DND-41 (cell line): Measurements from ENCODE around the gene CCDC102A.

Source experiments
- ATAC-seq: fragments of 200-7000 bp; cut with Tn5 transposase; 3 replicates; pipeline ENCODE4 v1.9.1; 2021; ENCODE audit warnings: low read depth; ENCODE audit not compliant: insufficient read depth
- DNase-seq: peaks from one replicate; pipeline ENCODE4 v3.0.0-alpha.2; 2020
- H2AFZ ChIP-seq: 2 replicates; pipeline ENCODE4 v1.6.0; 2012; ENCODE audit warnings: low read depth, low read length
- H3K27ac ChIP-seq: 2 replicates; pipeline ENCODE4 v1.5.1; 2012; ENCODE audit warnings: low read length, inconsistent platforms
- H3K27me3 ChIP-seq: fragments of 200-600 bp; sonication (generic); 2 replicates; pipeline ENCODE4 v1.6.0; 2012; ENCODE audit warnings: low read length, mild to moderate bottlenecking, inconsistent platforms; ENCODE audit not compliant: insufficient read depth, poor library complexity
- H3K36me3 ChIP-seq: 2 replicates; pipeline ENCODE4 v1.5.1; 2012; ENCODE audit warnings: low read length, inconsistent platforms; ENCODE audit not compliant: insufficient read depth
- H3K4me1 ChIP-seq: 2 replicates; pipeline ENCODE4 v1.5.1; 2012; ENCODE audit warnings: mild to moderate bottlenecking, low read length; ENCODE audit not compliant: insufficient read depth
- H3K4me2 ChIP-seq: 2 replicates; pipeline ENCODE4 v1.6.0; 2012; ENCODE audit warnings: mild to moderate bottlenecking, moderate library complexity, low read length, inconsistent platforms; ENCODE audit not compliant: insufficient read depth
- H3K4me3 ChIP-seq, 2 experiments: fragments of 200-600 bp in 1 of 2; shearing (Covaris generic) in 1 of 2; 2 replicates each; pipeline ENCODE4 v1.5.1; 2012 to 2016; ENCODE audit warnings: inconsistent platforms in 2 of 2, low read length in 2 of 2, mild to moderate bottlenecking in 2 of 2, low read depth in 1 of 2, moderate library complexity in 1 of 2
- H3K79me2 ChIP-seq: 2 replicates; pipeline ENCODE4 v1.6.0; 2012; ENCODE audit warnings: low read length, inconsistent platforms; ENCODE audit not compliant: insufficient read depth
- H3K9ac ChIP-seq: 2 replicates; pipeline ENCODE4 v1.6.0; 2012; ENCODE audit warnings: low read depth, mild to moderate bottlenecking, inconsistent platforms, low read length, moderate library complexity
- H3K9me3 ChIP-seq: 2 replicates; pipeline ENCODE4 v1.5.1; 2012; ENCODE audit warnings: low read length, moderate library complexity, mild to moderate bottlenecking, inconsistent platforms; ENCODE audit not compliant: insufficient read depth, severe bottlenecking
- H4K20me1 ChIP-seq: 2 replicates; pipeline ENCODE4 v1.6.0; 2012; ENCODE audit warnings: low read length; ENCODE audit not compliant: insufficient read depth
- EZH2 ChIP-seq: IDR thresholded peaks from 3 replicates; pipeline ENCODE4 v1.6.1; 2012; ENCODE audit warnings: borderline replicate concordance, low read depth, mild to moderate bottlenecking, moderate library complexity, low read length, inconsistent platforms; ENCODE audit not compliant: severe bottlenecking
- TF ChIP-seq, protein P1 (sequence below): IDR thresholded peaks from 2 replicates; pipeline ENCODE4 v1.5.1; 2012; ENCODE audit warnings: borderline replicate concordance, low read length, moderate library complexity, mild to moderate bottlenecking; ENCODE audit not compliant: poor library complexity, severe bottlenecking; ENCODE audit errors: extremely low read depth

CCDC102A gene

DNA sequence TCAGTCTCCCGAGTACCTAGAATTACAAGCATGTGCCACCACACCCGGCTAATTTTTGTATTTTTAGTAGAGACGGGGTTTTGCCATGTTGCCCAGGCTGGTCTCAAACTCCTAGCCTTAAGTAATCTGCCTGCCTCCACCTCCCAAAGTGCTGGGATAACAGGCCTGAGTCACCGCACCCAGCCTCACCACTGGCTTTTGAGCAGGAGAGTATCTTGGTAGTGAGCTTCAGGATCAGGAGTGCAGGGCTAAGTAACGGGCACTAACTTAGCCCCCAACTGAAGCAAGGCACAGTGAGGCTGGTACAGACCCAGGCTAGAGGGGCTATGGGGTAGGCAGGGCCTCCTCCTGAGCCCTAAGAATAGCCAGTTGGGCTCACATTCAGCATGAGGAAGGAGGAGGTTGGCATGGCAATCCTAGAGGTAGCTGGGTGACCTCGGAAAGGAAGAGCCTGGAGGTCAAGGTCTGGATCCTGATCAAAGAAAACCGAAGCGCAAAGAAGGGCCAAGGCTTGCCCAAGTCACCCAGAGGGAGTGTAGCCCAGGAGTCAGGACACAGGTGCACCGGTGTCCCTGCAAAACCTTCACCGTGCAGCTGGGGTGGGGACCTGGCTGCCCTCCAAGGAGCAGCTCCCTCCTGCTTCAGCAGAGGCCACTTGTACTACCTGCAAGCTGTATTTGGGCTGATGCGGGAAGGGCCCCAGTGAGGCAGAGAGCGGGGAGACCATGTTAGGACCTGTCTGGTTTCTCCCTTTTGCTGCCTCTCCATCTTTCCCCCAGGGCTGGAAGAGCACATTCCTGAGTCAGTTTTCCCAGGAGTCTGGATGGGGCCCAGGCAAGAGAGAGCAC lies 4.8 kb upstream of the CCDC102A start:
- no peaks in the 10 kb centered on the region for H4K20me1 ChIP-seq
- TF ChIP-seq, protein P1, sequence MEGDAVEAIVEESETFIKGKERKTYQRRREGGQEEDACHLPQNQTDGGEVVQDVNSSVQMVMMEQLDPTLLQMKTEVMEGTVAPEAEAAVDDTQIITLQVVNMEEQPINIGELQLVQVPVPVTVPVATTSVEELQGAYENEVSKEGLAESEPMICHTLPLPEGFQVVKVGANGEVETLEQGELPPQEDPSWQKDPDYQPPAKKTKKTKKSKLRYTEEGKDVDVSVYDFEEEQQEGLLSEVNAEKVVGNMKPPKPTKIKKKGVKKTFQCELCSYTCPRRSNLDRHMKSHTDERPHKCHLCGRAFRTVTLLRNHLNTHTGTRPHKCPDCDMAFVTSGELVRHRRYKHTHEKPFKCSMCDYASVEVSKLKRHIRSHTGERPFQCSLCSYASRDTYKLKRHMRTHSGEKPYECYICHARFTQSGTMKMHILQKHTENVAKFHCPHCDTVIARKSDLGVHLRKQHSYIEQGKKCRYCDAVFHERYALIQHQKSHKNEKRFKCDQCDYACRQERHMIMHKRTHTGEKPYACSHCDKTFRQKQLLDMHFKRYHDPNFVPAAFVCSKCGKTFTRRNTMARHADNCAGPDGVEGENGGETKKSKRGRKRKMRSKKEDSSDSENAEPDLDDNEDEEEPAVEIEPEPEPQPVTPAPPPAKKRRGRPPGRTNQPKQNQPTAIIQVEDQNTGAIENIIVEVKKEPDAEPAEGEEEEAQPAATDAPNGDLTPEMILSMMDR = no peak
- no peak for TF ChIP-seq EZH2
- no peak overlapping the region for H3K9ac ChIP-seq
- no peak overlapping the region for H2AFZ ChIP-seq
- H3K27ac ChIP-seq = no peak overlapping the region
- H3K36me3 ChIP-seq = no peaks in the 10 kb centered on the region
- no peak for DNase-seq
- H3K4me3 ChIP-seq = no peak overlapping the region
- no peaks in the 10 kb centered on the region for H3K9me3 ChIP-seq
- H3K27me3 ChIP-seq = peaks cover 7% of the 10 kb centered on the region
- no peak overlapping the region for H3K4me2 ChIP-seq
- no peak for ATAC-seq
- peaks cover 23% of the 10 kb centered on the region for H3K4me1 ChIP-seq
- H3K79me2 ChIP-seq = no peaks in the 10 kb centered on the region

DNA sequence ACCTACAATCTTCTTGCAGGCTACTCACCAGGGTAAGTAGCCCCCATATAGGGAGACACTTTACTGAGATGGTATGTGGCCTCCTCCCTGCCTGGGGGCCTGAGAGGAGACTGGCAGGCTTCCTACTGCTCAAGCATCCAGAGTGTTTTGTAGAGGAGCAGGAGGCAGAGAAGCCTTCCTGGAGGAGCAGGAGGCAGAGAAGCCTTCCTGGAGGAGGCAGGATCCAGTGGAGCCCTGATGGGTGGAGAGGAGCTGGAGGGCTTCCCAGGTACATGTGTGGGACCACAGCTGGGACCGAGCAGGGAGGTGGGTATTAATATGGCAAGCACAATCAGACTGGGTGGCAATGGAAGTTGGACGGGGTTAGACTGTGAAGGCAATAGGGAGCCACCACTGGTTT lies 4.0 kb upstream of the CCDC102A start:
- TF ChIP-seq, protein P1 = no peak
- Histone ChIP-seq H3K9me3 (no peaks in the 10 kb centered on the region), H3K27me3 (peaks cover 7% of the 10 kb centered on the region), H3K79me2 (no peaks in the 10 kb centered on the region), H2AFZ (no peak overlapping the region), H3K27ac (no peak overlapping the region), H3K36me3 (no peaks in the 10 kb centered on the region), H3K9ac (no peak overlapping the region), H3K4me2 (no peak overlapping the region), H3K4me3 (no peak overlapping the region), H3K4me1 (peaks cover 28% of the 10 kb centered on the region), H4K20me1 (no peaks in the 10 kb centered on the region)
- DNase-seq = no peak
- no peak for ATAC-seq

DNA sequence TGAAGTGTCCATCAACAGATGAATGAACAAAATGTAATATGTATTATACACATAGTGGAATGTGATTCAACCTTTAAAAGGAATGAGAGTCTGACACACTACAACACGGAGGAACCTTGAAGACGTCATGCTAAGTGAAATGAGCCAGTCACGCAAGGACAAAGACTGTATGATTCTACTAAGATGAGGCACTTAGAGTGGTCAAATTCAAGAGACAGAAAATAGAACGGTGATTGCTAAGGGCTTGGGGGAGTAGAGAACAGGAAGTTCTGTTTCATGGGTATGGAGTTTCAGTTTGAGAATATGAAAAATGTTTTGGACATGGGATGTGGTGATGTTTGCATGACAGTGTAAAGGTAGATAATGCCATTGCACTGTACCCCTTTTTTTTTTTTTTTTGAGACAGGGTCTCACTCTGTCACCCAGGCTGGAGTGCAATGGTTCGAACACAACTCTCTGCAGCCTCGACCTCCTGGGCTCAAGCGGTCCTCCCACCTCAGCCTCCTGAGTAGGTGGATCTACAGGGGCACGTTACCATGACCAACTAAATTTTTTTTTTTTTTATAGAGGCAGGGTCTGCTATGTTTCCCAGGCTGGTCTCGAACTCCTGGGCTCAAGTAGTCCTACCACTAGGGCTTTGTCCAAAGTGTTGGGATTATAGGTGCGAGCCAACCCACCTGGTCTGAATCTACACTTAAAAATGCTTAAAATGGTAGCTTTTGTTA lies 2.9 kb upstream of the CCDC102A start:
- H3K9me3 ChIP-seq = no peaks in the 10 kb centered on the region
- no peak overlapping the region for H3K9ac ChIP-seq
- H3K27ac ChIP-seq = no peak overlapping the region
- no peak overlapping the region for H3K4me3 ChIP-seq
- ATAC-seq = no peak
- peaks cover 7% of the 10 kb centered on the region for H3K27me3 ChIP-seq
- H3K4me2 ChIP-seq = no peak overlapping the region
- H3K4me1 ChIP-seq = peaks cover 35% of the 10 kb centered on the region
- no peaks in the 10 kb centered on the region for H3K36me3 ChIP-seq
- no peaks in the 10 kb centered on the region for H3K79me2 ChIP-seq
- no peaks in the 10 kb centered on the region for H4K20me1 ChIP-seq
- H2AFZ ChIP-seq = no peak overlapping the region
- TF ChIP-seq EZH2 = no peak
- TF ChIP-seq, protein P1 = no peak
- no peak for DNase-seq
